Endometrium (tissue), 2 donors: Measurements from ENCODE around the gene LGSN.
"Not testable (repeated sequence)": the region's sequence is repeated elsewhere in the genome, so short reads cannot be mapped to it uniquely, and the experiment has no call there.

Experiments used
- FAIRE-seq: peaks from 2 replicates; lab custom pipeline; 2012; peaks lifted over from hg19 to GRCh38; lab: Jason Lieb, UNC
- donor health status: control.
- donor health status: control.

The LGSN gene

DNA sequence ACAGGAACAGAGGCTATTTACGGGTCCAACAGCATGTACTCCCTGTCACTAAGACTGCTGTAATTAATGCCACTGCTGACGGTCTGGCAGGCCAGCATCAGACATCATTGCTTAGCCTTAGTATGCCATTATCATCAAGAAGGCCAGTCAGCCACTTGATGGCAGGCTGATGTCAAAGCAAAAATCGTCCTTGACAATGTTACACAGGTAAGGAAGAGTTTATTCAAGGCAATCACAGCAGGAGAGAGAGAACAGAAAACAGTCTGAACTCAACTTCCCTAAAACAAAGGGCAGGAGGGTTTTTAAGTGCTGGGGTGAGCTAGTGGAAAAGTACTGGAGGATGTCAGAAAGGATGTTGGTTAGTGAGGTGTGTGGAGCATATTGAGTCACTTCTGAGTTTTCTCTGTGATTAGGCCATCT, 83.4 kb downstream of the LGSN start:
- FAIRE-seq = no peak

DNA sequence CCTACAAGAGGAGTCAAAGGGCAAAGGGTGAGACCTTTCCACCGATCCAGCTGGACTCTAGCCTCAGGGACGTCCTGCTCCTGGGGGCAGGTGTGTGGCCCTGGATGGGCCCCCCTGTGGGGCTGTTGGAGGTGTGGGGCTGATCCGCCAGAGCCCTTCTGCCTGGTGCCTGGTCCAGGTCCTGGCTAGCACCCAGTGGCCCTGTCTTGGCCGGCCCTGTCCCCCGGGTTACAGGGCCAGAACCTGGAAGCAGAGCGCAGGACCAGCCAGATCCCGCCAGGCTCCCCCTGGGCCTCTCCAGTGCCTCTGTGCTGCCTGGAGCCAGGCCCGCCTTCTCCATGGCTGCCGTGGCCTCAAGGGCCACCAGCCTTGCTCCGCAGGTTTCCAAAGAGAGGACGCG, 89.3 kb downstream of the LGSN start:
- FAIRE-seq = not testable (repeated sequence)

DNA sequence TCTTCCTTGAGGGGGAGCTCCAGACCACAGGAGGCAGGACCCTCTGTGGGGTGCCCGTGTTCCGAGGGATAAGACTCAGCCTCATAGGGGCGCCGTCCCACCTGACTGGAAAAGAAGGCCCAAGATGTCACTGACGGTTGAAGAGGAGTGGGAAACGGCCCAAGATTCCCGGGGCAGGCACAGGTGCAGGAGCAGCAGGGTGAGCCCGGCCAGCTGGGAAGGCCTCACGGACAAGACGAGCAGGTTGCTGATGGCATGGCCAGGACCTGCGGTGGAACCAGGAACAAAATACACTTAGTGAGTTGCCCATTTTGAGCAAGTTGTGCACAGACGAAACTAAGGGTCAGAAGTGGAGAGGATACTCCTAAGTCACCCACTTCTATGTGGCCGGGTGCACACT, 89.8 kb downstream of the LGSN start:
- not testable (repeated sequence) for FAIRE-seq

DNA sequence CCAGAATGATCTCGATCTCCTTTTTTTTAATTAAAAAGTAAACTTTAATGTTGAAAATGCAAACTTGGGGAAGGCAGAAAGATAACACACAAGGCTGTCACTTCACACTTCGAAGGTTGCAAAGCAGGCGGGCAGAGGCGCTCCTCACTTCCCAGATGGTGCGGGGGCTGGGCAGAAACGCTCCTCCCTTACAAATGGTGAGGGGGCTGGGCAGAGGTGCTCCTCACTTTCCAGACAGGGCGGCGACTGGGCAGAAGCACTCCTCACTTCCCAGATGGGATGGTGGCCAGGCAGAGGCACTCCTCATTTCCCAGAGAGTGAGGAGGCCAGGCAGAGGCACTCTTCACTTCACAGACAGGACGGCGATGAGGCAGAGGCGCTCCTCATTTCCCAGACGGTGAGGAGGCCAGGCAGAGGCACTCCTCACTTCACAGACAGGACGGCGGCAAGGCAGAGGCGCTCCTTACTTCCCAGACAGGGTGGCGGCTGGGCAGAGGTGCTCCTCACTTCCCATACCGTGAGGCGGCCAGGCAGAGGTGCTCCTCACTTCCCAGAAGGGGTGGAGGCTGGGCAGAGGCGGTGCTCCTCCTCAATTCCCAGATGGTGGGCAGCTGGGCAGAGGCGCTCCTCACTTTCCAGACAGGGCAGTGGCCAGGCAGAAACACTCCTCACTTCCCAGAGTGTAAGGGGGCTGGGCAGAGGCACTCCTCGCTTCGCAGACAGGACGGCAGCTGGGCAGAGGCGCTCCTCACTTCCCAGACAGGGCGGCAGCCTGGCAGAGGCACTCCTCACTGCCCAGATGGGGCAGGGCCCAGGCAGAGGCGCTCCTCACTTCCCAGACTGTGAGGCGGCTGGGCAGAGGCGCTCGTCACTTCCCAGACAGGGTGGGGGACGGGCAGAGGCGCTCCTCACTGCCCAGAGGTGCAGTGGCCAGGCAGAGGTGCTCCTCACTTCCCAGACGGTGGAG, 91.6 kb downstream of the LGSN start:
- not testable (repeated sequence) for FAIRE-seq

DNA sequence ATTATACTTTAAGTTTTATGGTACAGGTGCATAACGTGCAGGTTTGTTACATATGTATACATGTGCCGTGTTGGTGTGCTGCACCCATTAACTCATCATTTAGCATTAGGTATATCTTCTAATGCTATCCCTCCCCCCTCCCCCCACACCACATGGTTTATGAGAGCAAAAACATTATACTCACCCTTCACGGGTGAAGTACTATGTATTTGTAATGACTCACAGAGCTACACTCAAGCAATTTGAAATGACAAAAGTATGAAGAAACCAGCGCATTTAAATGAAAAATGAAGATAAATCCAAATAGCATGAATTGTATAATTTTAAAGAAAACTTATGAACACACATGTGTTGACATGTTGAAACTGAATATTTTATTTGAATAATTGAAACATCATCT, 93.8 kb downstream of the LGSN start:
- FAIRE-seq = not testable (repeated sequence)
